Jurkat, Clone E6-1 (cell line): Measurements from ENCODE around the gene HMGN5. TPM values are rescaled to one million over a fixed set of nuclear protein-coding genes. Genes with fewer than 3 reads are reported as not detected.

Experiments
- DNase-seq: peaks from one replicate; pipeline ENCODE4 v3.0.0-alpha.2; 2011; ENCODE audit warnings: low read depth, low spot score
- H3K4me3 ChIP-seq: 2 replicates; pipeline ENCODE4 v1.5.1; 2011; ENCODE audit warnings: mild to moderate bottlenecking, low read length, control low read depth, moderate library complexity
- polyA plus RNA-seq: library from polyadenylated mRNA; unstranded; fragments of >200 nt; gene quantifications from one replicate; pipeline ENCODE4 v1.2.1, GENCODE V29; 2012; ENCODE audit warnings: missing spikeins; ENCODE audit not compliant: insufficient read length, insufficient read depth

The HMGN5 gene
- 43.5 TPM for polyA plus RNA-seq

- H3K4me3 ChIP-seq, result peak within 1 kb of the TSS; percentile 81
- DNase-seq, result peak; percentile 81
Observed at GRCh38 chrX:81201671-81202455, at the start of gene HMGN5, which contains the start of gene SH3BGRL. HMGN5 (minus strand) TSS chrX:81201913; CDS start chrX:81121549, 80,364 bp downstream. SH3BGRL (plus strand) TSS chrX:81202102; CDS start chrX:81202201, 99 bp downstream.

GRCh38 chrX:81241753-81242152, 40.0 kb upstream of the HMGN5 start:
- H3K4me3 ChIP-seq, result no peak overlapping the region
- no peak for DNase-seq

- DNase-seq, result no peak
- no peak overlapping the region for H3K4me3 ChIP-seq
Observed at GRCh38 chrX:81240701-81241331, 39.1 kb upstream of the HMGN5 start.

GRCh38 chrX:81238166-81238565, 36.5 kb upstream of the HMGN5 start:
- DNase-seq, result no peak
- H3K4me3 ChIP-seq, result no peak overlapping the region

GRCh38 chrX:81237516-81237915, 35.8 kb upstream of the HMGN5 start:
- no peak overlapping the region for H3K4me3 ChIP-seq

GRCh38 chrX:81232218-81232617, 30.5 kb upstream of the HMGN5 start:
- H3K4me3 ChIP-seq, result no peak overlapping the region
- no peak for DNase-seq

More at GRCh38 chrX:81237516-81237915, 35.8 kb upstream of the HMGN5 start:
- DNase-seq, result no peak

DNA sequence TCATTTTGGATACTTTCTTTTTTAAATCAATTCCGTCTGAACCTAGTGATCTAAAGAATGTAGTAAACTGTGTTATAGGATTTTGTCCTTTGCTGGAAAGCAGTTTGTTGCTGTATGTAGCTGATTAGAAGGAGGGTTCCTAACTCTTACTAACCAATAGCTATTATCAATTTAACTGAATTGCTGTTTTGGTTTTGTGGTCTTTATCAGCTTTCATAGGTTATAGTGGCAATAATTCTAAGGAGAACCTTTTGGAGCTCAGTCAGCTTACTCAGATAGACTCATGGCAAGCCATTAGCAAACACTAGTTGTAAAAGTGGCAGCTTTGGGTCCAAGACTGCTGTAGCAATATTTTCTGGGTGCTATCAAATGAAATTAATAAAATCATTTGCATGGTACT, 29.8 kb upstream of the HMGN5 start:
- no peak overlapping the region for H3K4me3 ChIP-seq
- DNase-seq, result no peak

DNA sequence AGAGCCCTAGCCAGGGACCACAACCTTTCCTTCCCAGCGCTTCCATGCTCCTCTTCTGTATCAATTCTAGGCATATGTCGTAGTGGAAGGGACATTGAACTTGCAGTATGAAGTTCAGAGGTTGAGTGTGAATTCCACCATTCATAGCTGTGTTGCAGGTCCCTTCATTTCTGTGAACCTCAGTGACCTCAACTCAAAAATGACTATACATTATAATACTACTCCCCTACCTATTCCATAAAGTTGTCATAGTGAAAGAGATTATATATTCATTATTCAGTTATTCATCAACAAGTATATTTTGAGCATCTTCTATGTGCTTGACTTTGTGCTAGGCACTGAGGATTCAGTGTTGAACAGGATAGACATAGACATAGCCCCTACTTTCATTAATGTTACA, 28.2 kb upstream of the HMGN5 start:
- DNase-seq, result no peak
- no peak overlapping the region for H3K4me3 ChIP-seq

DNA sequence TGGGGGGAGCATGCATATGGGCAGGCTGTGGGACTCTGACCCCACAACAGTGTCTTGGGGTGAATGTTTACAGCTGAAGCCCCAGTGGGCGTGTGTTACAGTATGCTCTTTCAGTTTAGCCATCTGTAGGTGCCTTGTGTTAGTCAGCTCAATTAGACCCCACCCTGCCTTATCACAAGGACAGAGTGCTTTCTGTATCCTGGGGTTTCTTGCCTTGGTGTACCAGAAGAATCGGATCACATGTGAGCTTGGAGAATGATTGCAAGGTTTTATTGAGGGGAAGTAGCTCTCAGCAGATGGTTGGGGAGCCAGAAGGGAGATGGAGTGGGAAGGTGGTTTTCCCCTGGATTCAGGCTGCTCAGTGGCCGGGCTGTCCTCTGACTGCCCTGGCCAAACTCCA, 27.5 kb upstream of the HMGN5 start:
- DNase-seq, result no peak
- no peak overlapping the region for H3K4me3 ChIP-seq

DNA sequence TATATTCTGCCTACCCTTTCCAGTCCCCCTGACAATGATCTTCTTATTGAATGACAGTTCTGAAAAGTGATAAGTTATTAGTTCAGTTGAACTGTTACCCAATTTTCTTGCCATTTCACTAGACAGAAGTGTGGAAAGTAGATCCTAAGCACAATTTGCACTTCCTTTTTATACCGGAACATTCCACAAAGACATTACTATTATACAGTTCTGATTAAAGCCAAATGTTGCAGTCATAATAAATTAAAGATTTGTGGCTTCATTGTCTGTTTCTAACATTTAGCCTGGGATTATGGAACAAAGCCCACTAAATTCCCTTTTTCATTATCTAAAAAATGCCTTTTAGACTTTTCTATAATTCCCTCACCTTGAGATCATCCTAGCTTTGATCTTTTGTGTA, 14.0 kb upstream of the HMGN5 start:
- H3K4me3 ChIP-seq, result no peak overlapping the region
- no peak for DNase-seq

DNA sequence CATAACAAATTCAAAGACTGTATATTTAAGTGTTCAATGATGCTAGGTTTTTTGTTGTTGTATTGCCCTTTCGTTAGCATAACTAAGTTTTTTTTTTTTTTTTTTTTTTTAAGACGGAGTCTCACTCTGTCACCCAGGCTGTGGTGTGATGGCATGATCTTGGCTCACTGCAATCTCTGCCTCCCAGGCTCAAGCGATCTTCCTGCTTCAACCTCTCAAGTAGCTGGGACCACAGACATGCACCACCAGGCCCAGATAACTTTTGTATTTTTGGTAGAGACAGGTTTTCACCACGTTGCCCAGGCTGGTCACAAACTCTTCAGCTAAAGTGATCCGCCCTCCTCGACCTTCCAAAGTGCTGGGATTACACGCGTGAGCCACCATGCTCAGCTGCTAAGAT, 7.2 kb upstream of the HMGN5 start:
- DNase-seq, result no peak
- H3K4me3 ChIP-seq, result no peak overlapping the region

GRCh38 chrX:81206476-81206875, 4.8 kb upstream of the HMGN5 start:
- H3K4me3 ChIP-seq, result no peak overlapping the region
- DNase-seq, result no peak

GRCh38 chrX:81205551-81205950, 3.8 kb upstream of the HMGN5 start:
- no peak for DNase-seq

DNA sequence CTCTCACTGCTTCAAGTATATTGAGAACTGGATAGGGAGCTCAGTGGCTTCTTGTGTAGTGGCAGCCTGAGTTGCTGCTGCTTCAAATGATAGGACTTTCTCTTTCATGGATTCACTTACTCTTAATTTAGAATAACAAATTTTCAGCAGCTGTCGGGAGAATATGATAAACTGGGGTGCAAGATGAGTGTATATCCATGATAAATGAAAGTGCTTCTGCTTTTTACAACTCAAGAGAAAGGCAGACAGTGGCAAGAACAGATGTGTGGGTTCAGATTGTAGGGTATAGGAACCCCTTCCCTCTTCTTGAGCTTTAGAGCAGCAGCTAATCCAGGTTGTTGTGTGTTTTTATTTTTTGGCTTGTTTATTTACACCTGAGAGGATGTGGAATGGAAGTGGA, 1.2 kb upstream of the HMGN5 start:
- no peak for DNase-seq
- H3K4me3 ChIP-seq, result peak overlapping the region; percentile 81

More at GRCh38 chrX:81205551-81205950, 3.8 kb upstream of the HMGN5 start:
- no peak overlapping the region for H3K4me3 ChIP-seq

- DNase-seq, result peak; percentile 16
- peak overlapping the region; percentile 81 for H3K4me3 ChIP-seq
Observed at GRCh38 chrX:81202456-81202819, 725 bp upstream of the HMGN5 start.

DNA sequence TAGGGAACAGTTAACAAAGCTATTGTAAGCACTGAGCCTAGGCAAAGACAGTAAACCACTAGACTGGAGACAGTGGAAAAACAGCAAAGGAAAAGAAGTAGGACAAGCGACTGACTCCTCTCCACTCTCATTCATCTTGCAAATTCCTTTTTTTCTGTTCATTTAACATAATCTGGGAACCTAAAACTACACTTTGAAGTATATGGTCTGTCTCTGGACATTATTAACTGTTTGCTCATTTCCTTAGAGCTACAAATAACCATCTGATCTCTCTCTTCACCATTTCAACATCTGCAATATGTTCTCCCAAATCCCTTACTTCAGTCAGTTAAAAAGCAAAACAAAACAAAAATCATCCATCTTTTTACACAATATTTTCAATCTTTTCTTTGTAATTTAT, 642 bp downstream of the HMGN5 start:
- H3K4me3 ChIP-seq, result peak overlapping the region; percentile 81
- DNase-seq, result no peak

GRCh38 chrX:81195712-81196111, 6.0 kb downstream of the HMGN5 start:
- H3K4me3 ChIP-seq, result no peak overlapping the region
- DNase-seq, result peak; percentile 54

DNA sequence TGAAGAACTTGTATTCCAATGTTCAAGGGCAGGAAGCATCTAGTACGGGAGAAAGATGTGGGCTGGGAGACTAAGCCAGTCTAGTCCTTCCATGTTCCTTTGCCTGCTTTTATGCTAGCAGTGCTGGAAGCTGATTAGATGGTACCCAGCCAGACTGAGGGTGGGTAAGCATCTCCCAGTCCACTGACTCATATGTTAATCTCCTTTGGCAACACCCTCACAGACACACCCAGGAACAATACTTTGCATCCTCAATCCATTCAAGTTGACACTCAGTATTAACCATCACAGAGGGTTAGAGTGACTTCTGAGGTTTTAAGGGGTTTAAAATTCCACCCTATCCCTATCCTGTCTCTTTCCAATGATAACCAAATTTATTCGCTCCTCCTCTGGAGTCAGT, 6.5 kb downstream of the HMGN5 start:
- no peak overlapping the region for H3K4me3 ChIP-seq
- no peak for DNase-seq

- no peak for DNase-seq
- no peak overlapping the region for H3K4me3 ChIP-seq
Observed at GRCh38 chrX:81174286-81174685, 27.4 kb downstream of the HMGN5 start.

DNA sequence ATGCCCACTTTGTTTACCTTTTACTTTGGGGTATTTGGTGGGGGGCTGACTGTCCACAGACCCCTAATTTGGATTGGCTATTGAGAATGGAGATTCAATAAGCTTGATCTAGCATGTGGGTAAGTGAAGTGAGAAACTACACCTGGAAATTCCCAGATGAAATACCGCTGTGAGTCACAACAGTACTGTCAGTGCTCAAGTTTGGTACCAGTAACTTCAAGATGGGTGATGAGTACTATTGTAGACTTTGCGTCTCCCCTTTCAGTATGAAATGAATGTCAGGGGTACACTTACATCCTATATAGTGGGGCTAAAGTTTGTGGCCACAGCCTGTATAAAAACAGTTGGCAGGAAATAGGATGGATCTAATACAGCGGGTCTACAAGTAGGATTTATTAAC, 33.3 kb downstream of the HMGN5 start:
- DNase-seq, result no peak
- no peak overlapping the region for H3K4me3 ChIP-seq
